HG02623 (cell line): Measurements from ENCODE around the gene ZNF584.

Experiments
- ATAC-seq: cut with Tn5 transposase; IDR thresholded peaks from one replicate; pipeline ENCODE4 v1.9.1; 2021; ENCODE audit warnings: moderate library complexity; ENCODE audit not compliant: unreplicated experiment

The ZNF584 gene

GRCh38 chr19:58460039-58460438 lies 51.6 kb downstream of the ZNF584 start:
- ATAC-seq: no peak

GRCh38 chr19:58466089-58466759 lies 57.8 kb downstream of the ZNF584 start:
- peak; percentile 17 for ATAC-seq

- peak; percentile 82 for ATAC-seq
Measured at GRCh38 chr19:58466760-58467589, 58.5 kb downstream of the ZNF584 start, which contains the start of gene ZNF324. TSS of gene ZNF324 (plus strand) at chr19:58467080. CDS start at chr19:58469186, 2,106 bp downstream.
